ENCODE results near the gene MBP.

MBP gene

GRCh38 chr18:77053616-77054287 lies 78.8 kb downstream of the MBP start:
- Histone ChIP-seq H3K4me1 (ENCODE audit: control insufficient read depth, insufficient read depth, low read length) (peaks cover 12% of the 10 kb centered on the region), H3K4me3 (ENCODE audit: low read depth, low read length) (no peak overlapping the region), H3K36me3 (ENCODE audit: control insufficient read depth, insufficient read depth, low read length) (no peaks in the 10 kb centered on the region), H3K9me3 (ENCODE audit: control insufficient read depth, insufficient read depth, low read length) (no peaks in the 10 kb centered on the region), H3K27me3 (ENCODE audit: control insufficient read depth, insufficient read depth, low read length) (no peaks in the 10 kb centered on the region), H3K9ac (ENCODE audit: low read depth, low read length) (no peak overlapping the region)

- Histone ChIP-seq H3K9ac (ENCODE audit: low read depth, low read length) (no peak overlapping the region), H3K36me3 (ENCODE audit: control insufficient read depth, insufficient read depth, low read length) (no peaks in the 10 kb centered on the region), H3K4me3 (ENCODE audit: low read depth, low read length) (no peak overlapping the region), H3K9me3 (ENCODE audit: control insufficient read depth, insufficient read depth, low read length) (no peaks in the 10 kb centered on the region), H3K27me3 (ENCODE audit: control insufficient read depth, insufficient read depth, low read length) (no peaks in the 10 kb centered on the region), H3K4me1 (ENCODE audit: control insufficient read depth, insufficient read depth, low read length) (peaks cover 10% of the 10 kb centered on the region)
Observed at GRCh38 chr18:77052983-77053309, 79.6 kb downstream of the MBP start.

GRCh38 chr18:77052297-77052982 lies 80.1 kb downstream of the MBP start:
- Histone ChIP-seq H3K9ac (ENCODE audit: low read depth, low read length) (no peak overlapping the region), H3K4me3 (ENCODE audit: low read depth, low read length) (no peak overlapping the region), H3K27me3 (ENCODE audit: control insufficient read depth, insufficient read depth, low read length) (no peaks in the 10 kb centered on the region), H3K4me1 (ENCODE audit: control insufficient read depth, insufficient read depth, low read length) (peaks cover 10% of the 10 kb centered on the region), H3K36me3 (ENCODE audit: control insufficient read depth, insufficient read depth, low read length) (no peaks in the 10 kb centered on the region), H3K9me3 (ENCODE audit: control insufficient read depth, insufficient read depth, low read length) (no peaks in the 10 kb centered on the region)

- no peaks in the 10 kb centered on the region for H3K9me3 ChIP-seq (ENCODE audit: control insufficient read depth, insufficient read depth, low read length)
- H3K27me3 ChIP-seq (ENCODE audit: control insufficient read depth, insufficient read depth, low read length), result no peaks in the 10 kb centered on the region
- H3K4me3 ChIP-seq (ENCODE audit: low read depth, low read length), result no peak overlapping the region
- no peaks in the 10 kb centered on the region for H3K36me3 ChIP-seq (ENCODE audit: control insufficient read depth, insufficient read depth, low read length)
- no peak overlapping the region for H3K9ac ChIP-seq (ENCODE audit: low read depth, low read length)
- peaks cover 4% of the 10 kb centered on the region for H3K4me1 ChIP-seq (ENCODE audit: control insufficient read depth, insufficient read depth, low read length)
Observed at GRCh38 chr18:77051581-77052296, 80.8 kb downstream of the MBP start.

GRCh38 chr18:77049938-77050337 lies 82.6 kb downstream of the MBP start:
- Histone ChIP-seq H3K9ac (ENCODE audit: low read depth, low read length) (no peak overlapping the region), H3K36me3 (ENCODE audit: control insufficient read depth, insufficient read depth, low read length) (no peaks in the 10 kb centered on the region), H3K4me1 (ENCODE audit: control insufficient read depth, insufficient read depth, low read length) (no peaks in the 10 kb centered on the region), H3K9me3 (ENCODE audit: control insufficient read depth, insufficient read depth, low read length) (no peaks in the 10 kb centered on the region), H3K4me3 (ENCODE audit: low read depth, low read length) (no peak overlapping the region), H3K27me3 (ENCODE audit: control insufficient read depth, insufficient read depth, low read length) (no peaks in the 10 kb centered on the region)

- Histone ChIP-seq H3K36me3 (ENCODE audit: control insufficient read depth, insufficient read depth, low read length) (no peaks in the 10 kb centered on the region), H3K9ac (ENCODE audit: low read depth, low read length) (no peak overlapping the region), H3K9me3 (ENCODE audit: control insufficient read depth, insufficient read depth, low read length) (no peaks in the 10 kb centered on the region), H3K4me1 (ENCODE audit: control insufficient read depth, insufficient read depth, low read length) (no peaks in the 10 kb centered on the region), H3K4me3 (ENCODE audit: low read depth, low read length) (no peak overlapping the region), H3K27me3 (ENCODE audit: control insufficient read depth, insufficient read depth, low read length) (no peaks in the 10 kb centered on the region)
Observed at GRCh38 chr18:77047803-77048419, 84.7 kb downstream of the MBP start.

- no peaks in the 10 kb centered on the region for H3K4me1 ChIP-seq (ENCODE audit: control insufficient read depth, insufficient read depth, low read length)
- H3K9me3 ChIP-seq (ENCODE audit: control insufficient read depth, insufficient read depth, low read length), result no peaks in the 10 kb centered on the region
- no peaks in the 10 kb centered on the region for H3K36me3 ChIP-seq (ENCODE audit: control insufficient read depth, insufficient read depth, low read length)
- H3K4me3 ChIP-seq (ENCODE audit: low read depth, low read length), result no peak overlapping the region
- H3K9ac ChIP-seq (ENCODE audit: low read depth, low read length), result no peak overlapping the region
- no peaks in the 10 kb centered on the region for H3K27me3 ChIP-seq (ENCODE audit: control insufficient read depth, insufficient read depth, low read length)
Observed at GRCh38 chr18:77046994-77047393, 85.6 kb downstream of the MBP start.

GRCh38 chr18:77046409-77046808 lies 86.2 kb downstream of the MBP start:
- Histone ChIP-seq H3K9me3 (ENCODE audit: control insufficient read depth, insufficient read depth, low read length) (no peaks in the 10 kb centered on the region), H3K4me1 (ENCODE audit: control insufficient read depth, insufficient read depth, low read length) (no peaks in the 10 kb centered on the region), H3K27me3 (ENCODE audit: control insufficient read depth, insufficient read depth, low read length) (no peaks in the 10 kb centered on the region), H3K9ac (ENCODE audit: low read depth, low read length) (no peak overlapping the region), H3K4me3 (ENCODE audit: low read depth, low read length) (no peak overlapping the region), H3K36me3 (ENCODE audit: control insufficient read depth, insufficient read depth, low read length) (no peaks in the 10 kb centered on the region)

- no peaks in the 10 kb centered on the region for H3K27me3 ChIP-seq (ENCODE audit: control insufficient read depth, insufficient read depth, low read length)
- no peaks in the 10 kb centered on the region for H3K9me3 ChIP-seq (ENCODE audit: control insufficient read depth, insufficient read depth, low read length)
- no peak overlapping the region for H3K4me3 ChIP-seq (ENCODE audit: low read depth, low read length)
- H3K36me3 ChIP-seq (ENCODE audit: control insufficient read depth, insufficient read depth, low read length), result no peaks in the 10 kb centered on the region
- no peak overlapping the region for H3K9ac ChIP-seq (ENCODE audit: low read depth, low read length)
- no peaks in the 10 kb centered on the region for H3K4me1 ChIP-seq (ENCODE audit: control insufficient read depth, insufficient read depth, low read length)
Observed at GRCh38 chr18:77045677-77046076, 86.9 kb downstream of the MBP start.

- Histone ChIP-seq H3K9ac (ENCODE audit: low read depth, low read length) (no peak overlapping the region), H3K4me1 (ENCODE audit: control insufficient read depth, insufficient read depth, low read length) (no peaks in the 10 kb centered on the region), H3K9me3 (ENCODE audit: control insufficient read depth, insufficient read depth, low read length) (no peaks in the 10 kb centered on the region), H3K4me3 (ENCODE audit: low read depth, low read length) (no peak overlapping the region), H3K36me3 (ENCODE audit: control insufficient read depth, insufficient read depth, low read length) (no peaks in the 10 kb centered on the region), H3K27me3 (ENCODE audit: control insufficient read depth, insufficient read depth, low read length) (no peaks in the 10 kb centered on the region)
Observed at GRCh38 chr18:77044866-77045664, 87.5 kb downstream of the MBP start.

- Histone ChIP-seq H3K9ac (ENCODE audit: low read depth, low read length) (no peak overlapping the region), H3K27me3 (ENCODE audit: control insufficient read depth, insufficient read depth, low read length) (no peaks in the 10 kb centered on the region), H3K4me3 (ENCODE audit: low read depth, low read length) (no peak overlapping the region), H3K9me3 (ENCODE audit: control insufficient read depth, insufficient read depth, low read length) (no peaks in the 10 kb centered on the region), H3K4me1 (ENCODE audit: control insufficient read depth, insufficient read depth, low read length) (no peaks in the 10 kb centered on the region), H3K36me3 (ENCODE audit: control insufficient read depth, insufficient read depth, low read length) (no peaks in the 10 kb centered on the region)
Observed at GRCh38 chr18:77043541-77044280, 88.9 kb downstream of the MBP start.
